Ectodermal cell (in vitro differentiated cells): ENCODE data around the gene DNAJB14. TPM values are rescaled to one million over a fixed set of nuclear protein-coding genes. Genes with fewer than 3 reads are reported as not detected.
A peak's percentile ranks its signal among the peaks of the same experiment; 100 is the strongest.

Experiments used
- H3K27ac ChIP-seq: 2 replicates; pipeline ENCODE4 v1.7.0; 2013; ENCODE audit warnings: mild to moderate bottlenecking, low read depth, low read length; ENCODE audit not compliant: insufficient read depth, poor library complexity, severe bottlenecking
- H3K27me3 ChIP-seq: 2 replicates; pipeline ENCODE4 v1.7.0; 2013; ENCODE audit warnings: mild to moderate bottlenecking, low read length; ENCODE audit not compliant: insufficient read depth, control insufficient read depth, poor library complexity, severe bottlenecking
- H3K36me3 ChIP-seq: one replicate; pipeline ENCODE4 v1.7.0; 2013; ENCODE audit warnings: low read length; ENCODE audit not compliant: control insufficient read depth, insufficient read depth
- H3K4me1 ChIP-seq: one replicate; pipeline ENCODE4 v1.7.0; 2013; ENCODE audit warnings: low read length; ENCODE audit not compliant: control insufficient read depth, insufficient read depth
- H3K4me3 ChIP-seq: 2 replicates; pipeline ENCODE4 v1.7.0; 2013; ENCODE audit warnings: low read depth, low read length, control low read depth; ENCODE audit not compliant: insufficient read depth
- H3K9me3 ChIP-seq: 2 replicates; pipeline ENCODE4 v1.7.0; 2013; ENCODE audit warnings: mild to moderate bottlenecking, low read length, moderate library complexity; ENCODE audit not compliant: control insufficient read depth
- WGBS, 2 experiments: methylation state at CpG; one replicate each; pipeline ENCODE4 v1.1.7; 2013; ENCODE audit warnings: missing lambda C conversion rate in 2 of 2; 5-methylcytosine and 5-hydroxymethylcytosine counted together
- polyA plus RNA-seq, 4 experiments: library from polyadenylated mRNA; stranded (reverse); fragments of 50-300 nt; gene quantifications; one replicate each; pipeline ENCODE4 v1.2.3, GENCODE V29; 2013

DNAJB14 gene
- polyA plus RNA-seq (2013, experiment 1 of 4): 25.8 TPM
- 26.1 TPM for polyA plus RNA-seq (2013, experiment 2 of 4)
- polyA plus RNA-seq (2013, experiment 3 of 4): 21.2 TPM
- 25.7 TPM for polyA plus RNA-seq (2013, experiment 4 of 4)

GRCh38 chr4:99946356-99947189 is at the start of gene DNAJB14:
DNAJB14 (minus strand) TSS chr4:99946618; CDS start chr4:99946571, 47 bp downstream.
- Histone ChIP-seq H3K27ac (peak within 1 kb of the TSS; percentile 91), H3K4me1 (peaks cover 11% of the 10 kb centered on the region), H3K27me3 (no peaks in the 10 kb centered on the region), H3K4me3 (peak within 1 kb of the TSS; percentile 79), H3K9me3 (no peaks in the 10 kb centered on the region), H3K36me3 (peaks cover 4% of the 10 kb centered on the region)
- WGBS, 2 experiments: 1% methylated on average over 87 of the region's 87 CpGs

GRCh38 chr4:99991741-99992140 is 45.3 kb upstream of the DNAJB14 start:
- WGBS, 2 experiments: 82 to 88% methylated on average over 3 of the region's 3 CpGs
- Histone ChIP-seq H3K9me3 (no peaks in the 10 kb centered on the region), H3K36me3 (no peaks in the 10 kb centered on the region), H3K27ac (no peak overlapping the region), H3K4me3 (no peak overlapping the region), H3K4me1 (no peaks in the 10 kb centered on the region), H3K27me3 (no peaks in the 10 kb centered on the region)

GRCh38 chr4:99987681-99988080 is 41.3 kb upstream of the DNAJB14 start:
- no peaks in the 10 kb centered on the region for H3K36me3 ChIP-seq
- H3K27ac ChIP-seq: no peak overlapping the region
- no peak overlapping the region for H3K4me3 ChIP-seq
- H3K27me3 ChIP-seq: no peaks in the 10 kb centered on the region
- H3K4me1 ChIP-seq: no peaks in the 10 kb centered on the region
- no peaks in the 10 kb centered on the region for H3K9me3 ChIP-seq

- Histone ChIP-seq H3K4me1 (no peaks in the 10 kb centered on the region), H3K4me3 (no peak overlapping the region), H3K27me3 (no peaks in the 10 kb centered on the region), H3K36me3 (no peaks in the 10 kb centered on the region), H3K27ac (no peak overlapping the region), H3K9me3 (no peaks in the 10 kb centered on the region)
- 90 to 100% methylated on average over 1 to 2 of the region's 4 CpGs for WGBS, 2 experiments
Observed at GRCh38 chr4:99986792-99987191, 40.4 kb upstream of the DNAJB14 start.

- Histone ChIP-seq H3K4me1 (no peaks in the 10 kb centered on the region), H3K4me3 (no peak overlapping the region), H3K9me3 (no peaks in the 10 kb centered on the region), H3K36me3 (no peaks in the 10 kb centered on the region), H3K27ac (no peak overlapping the region), H3K27me3 (no peaks in the 10 kb centered on the region)
- 96 to 100% methylated on average over 3 of the region's 4 CpGs for whole genome bisulfite sequencing, 2 experiments
Observed at GRCh38 chr4:99983289-99983943, 37.0 kb upstream of the DNAJB14 start.

GRCh38 chr4:99979872-99980271 is 33.5 kb upstream of the DNAJB14 start:
- H3K9me3 ChIP-seq: no peaks in the 10 kb centered on the region
- no peaks in the 10 kb centered on the region for H3K36me3 ChIP-seq
- H3K27ac ChIP-seq: no peak overlapping the region
- no peak overlapping the region for H3K4me3 ChIP-seq
- H3K4me1 ChIP-seq: no peaks in the 10 kb centered on the region
- no peaks in the 10 kb centered on the region for H3K27me3 ChIP-seq

GRCh38 chr4:99971453-99972111 is 25.2 kb upstream of the DNAJB14 start:
- H3K9me3 ChIP-seq: no peaks in the 10 kb centered on the region
- H3K4me3 ChIP-seq: no peak overlapping the region
- 94 to 95% methylated on average over 12 of the region's 12 CpGs for WGBS, 2 experiments
- no peak overlapping the region for H3K27ac ChIP-seq
- no peaks in the 10 kb centered on the region for H3K36me3 ChIP-seq
- no peaks in the 10 kb centered on the region for H3K4me1 ChIP-seq
- no peaks in the 10 kb centered on the region for H3K27me3 ChIP-seq

- no peaks in the 10 kb centered on the region for H3K9me3 ChIP-seq
- 65 to 80% methylated on average over 1 of the region's 1 CpG for WGBS, 2 experiments
- no peaks in the 10 kb centered on the region for H3K36me3 ChIP-seq
- H3K27me3 ChIP-seq: no peaks in the 10 kb centered on the region
- H3K4me1 ChIP-seq: no peaks in the 10 kb centered on the region
- H3K27ac ChIP-seq: no peak overlapping the region
- no peak overlapping the region for H3K4me3 ChIP-seq
Observed at GRCh38 chr4:99968330-99968729, 21.9 kb upstream of the DNAJB14 start.

- WGBS, 2 experiments: 100% methylated on average over 2 to 3 of the region's 3 CpGs
- no peak overlapping the region for H3K4me3 ChIP-seq
- H3K9me3 ChIP-seq: no peaks in the 10 kb centered on the region
- H3K27me3 ChIP-seq: no peaks in the 10 kb centered on the region
- H3K27ac ChIP-seq: no peak overlapping the region
- no peaks in the 10 kb centered on the region for H3K4me1 ChIP-seq
- H3K36me3 ChIP-seq: no peaks in the 10 kb centered on the region
Observed at GRCh38 chr4:99966692-99967091, 20.3 kb upstream of the DNAJB14 start.
